Vagina (tissue), 2 donors: ENCODE data around the gene DYRK1A.

ENCODE experiments used
- CTCF ChIP-seq, 3 experiments: fragments of 450-650 bp in 2 of 3; fragments of 200-600 bp in 1 of 3; sonication (generic) in 1 of 3; IDR thresholded peaks; one replicate each; pipeline ENCODE4 v1.5.1; 2017 to 2019; ENCODE audit warnings: antibody characterized with exemption in 3 of 3, mild to moderate bottlenecking in 2 of 3, moderate library complexity in 2 of 3
- POLR2A ChIP-seq, 2 donors: fragments of 450-650 bp; IDR thresholded peaks; one replicate each; pipeline ENCODE4 v1.6.1; 2017; ENCODE audit warnings: antibody characterized with exemption in 2 of 2, mild to moderate bottlenecking in 2 of 2, moderate library complexity in 2 of 2
- POLR2AphosphoS5 ChIP-seq, 2 donors: sonication (generic); formaldehyde crosslinking; IDR thresholded peaks; one replicate each; pipeline ENCODE4 v1.9.0; 2017; ENCODE audit warnings: antibody characterized with exemption in 2 of 2, mild to moderate bottlenecking in 2 of 2, low read depth in 1 of 2; ENCODE audit not compliant: insufficient read depth in 1 of 2

- no peak for TF ChIP-seq CTCF (IDR thresholded peaks at IDR 0.05)
- TF ChIP-seq POLR2A (IDR thresholded peaks at IDR 0.05) = no peak
- TF ChIP-seq POLR2AphosphoS5 (IDR thresholded peaks at IDR 0.05; ENCODE audit: insufficient read depth in 1 of 2, low read depth in 1 of 2) = no peak
Observed at GRCh38 chr21:37375866-37376574, 9.4 kb downstream of the DYRK1A start.
